ENCODE data around the gene SUV39H2. TPM values are rescaled to one million over a fixed set of nuclear protein-coding genes. Genes with fewer than 3 reads are reported as not detected.

Gene SUV39H2
- total RNA-seq, 1 experiment from 2014 or later: 6.4 TPM

DNA sequence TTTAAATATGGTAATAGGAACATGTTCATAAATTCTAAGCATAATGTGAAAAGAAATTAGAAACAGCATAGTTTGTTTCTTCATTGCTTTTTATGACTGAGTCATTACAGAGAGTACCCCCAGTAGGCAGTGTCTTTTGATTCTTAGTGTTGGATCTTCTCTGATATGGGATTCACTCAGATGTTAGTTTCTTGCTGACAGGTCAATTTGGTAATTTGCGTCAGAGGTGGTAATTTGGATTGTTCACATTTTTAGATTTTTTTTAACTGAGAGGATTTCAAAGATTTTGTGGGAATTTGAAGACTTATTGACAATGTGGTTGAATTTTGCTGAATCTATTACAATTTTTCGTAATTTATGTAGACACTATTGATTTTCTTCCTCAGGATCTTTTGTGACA lies 38.5 kb upstream of the SUV39H2 start:
- no peaks in the 10 kb centered on the region for H3K27me3 ChIP-seq (ENCODE audit: low read length)
- no peak overlapping the region for H3K9ac ChIP-seq (ENCODE audit: low read length)
- H3K36me3 ChIP-seq (ENCODE audit: low read depth, low read length): peaks cover 14% of the 10 kb centered on the region; the same call in 1 of the 2 replicates
- H3K79me2 ChIP-seq (ENCODE audit: low read length): peaks cover 32% of the 10 kb centered on the region
- no peaks in the 10 kb centered on the region for H3K9me2 ChIP-seq (replicated peaks; ENCODE audit: low read length)
- intact Hi-C loops (cut with micrococcal nuclease): no loop called here
- H2AFZ ChIP-seq (ENCODE audit: low read length): no peak overlapping the region
- DNase-seq (no peak), ATAC-seq (no peak)
- H4K20me1 ChIP-seq (ENCODE audit: low read length): peaks cover 3% of the 10 kb centered on the region; the same call in 1 of the 2 replicates
- H3K4me1 ChIP-seq (ENCODE audit: insufficient read depth, low read length): peaks cover 6% of the 10 kb centered on the region; the same call in 1 of the 2 replicates
- no peak overlapping the region for H3K4me2 ChIP-seq (ENCODE audit: low read length)
- POLR2A ChIA-PET (ENCODE audit: unreplicated experiment): no interaction called here
- H3K4me3 ChIP-seq (ENCODE audit: low read length): no peak overlapping the region
- CTCF ChIA-PET: no interaction called here
- H3F3A ChIP-seq (ENCODE audit: low read length, unreplicated experiment): no peaks in the 10 kb centered on the region
- TF ChIP-seq, protein P1, sequence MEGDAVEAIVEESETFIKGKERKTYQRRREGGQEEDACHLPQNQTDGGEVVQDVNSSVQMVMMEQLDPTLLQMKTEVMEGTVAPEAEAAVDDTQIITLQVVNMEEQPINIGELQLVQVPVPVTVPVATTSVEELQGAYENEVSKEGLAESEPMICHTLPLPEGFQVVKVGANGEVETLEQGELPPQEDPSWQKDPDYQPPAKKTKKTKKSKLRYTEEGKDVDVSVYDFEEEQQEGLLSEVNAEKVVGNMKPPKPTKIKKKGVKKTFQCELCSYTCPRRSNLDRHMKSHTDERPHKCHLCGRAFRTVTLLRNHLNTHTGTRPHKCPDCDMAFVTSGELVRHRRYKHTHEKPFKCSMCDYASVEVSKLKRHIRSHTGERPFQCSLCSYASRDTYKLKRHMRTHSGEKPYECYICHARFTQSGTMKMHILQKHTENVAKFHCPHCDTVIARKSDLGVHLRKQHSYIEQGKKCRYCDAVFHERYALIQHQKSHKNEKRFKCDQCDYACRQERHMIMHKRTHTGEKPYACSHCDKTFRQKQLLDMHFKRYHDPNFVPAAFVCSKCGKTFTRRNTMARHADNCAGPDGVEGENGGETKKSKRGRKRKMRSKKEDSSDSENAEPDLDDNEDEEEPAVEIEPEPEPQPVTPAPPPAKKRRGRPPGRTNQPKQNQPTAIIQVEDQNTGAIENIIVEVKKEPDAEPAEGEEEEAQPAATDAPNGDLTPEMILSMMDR (conservative IDR thresholded peaks at IDR 0.05; ENCODE audit: low read depth, low read length): no peak
- TF ChIP-seq EZH2 (IDR thresholded peaks at IDR 0.05; ENCODE audit: low read length, unreplicated experiment): no peak
- TF ChIP-seq EZH2phosphoT487 (IDR thresholded peaks at IDR 0.05; ENCODE audit: borderline replicate concordance, low read length): no peak
- no peaks in the 10 kb centered on the region for H3K9me3 ChIP-seq (ENCODE audit: low read length)
- H3K27ac ChIP-seq (ENCODE audit: low read length): no peak overlapping the region
- no TSS peak for BruUV-seq (replicated peaks)

DNA sequence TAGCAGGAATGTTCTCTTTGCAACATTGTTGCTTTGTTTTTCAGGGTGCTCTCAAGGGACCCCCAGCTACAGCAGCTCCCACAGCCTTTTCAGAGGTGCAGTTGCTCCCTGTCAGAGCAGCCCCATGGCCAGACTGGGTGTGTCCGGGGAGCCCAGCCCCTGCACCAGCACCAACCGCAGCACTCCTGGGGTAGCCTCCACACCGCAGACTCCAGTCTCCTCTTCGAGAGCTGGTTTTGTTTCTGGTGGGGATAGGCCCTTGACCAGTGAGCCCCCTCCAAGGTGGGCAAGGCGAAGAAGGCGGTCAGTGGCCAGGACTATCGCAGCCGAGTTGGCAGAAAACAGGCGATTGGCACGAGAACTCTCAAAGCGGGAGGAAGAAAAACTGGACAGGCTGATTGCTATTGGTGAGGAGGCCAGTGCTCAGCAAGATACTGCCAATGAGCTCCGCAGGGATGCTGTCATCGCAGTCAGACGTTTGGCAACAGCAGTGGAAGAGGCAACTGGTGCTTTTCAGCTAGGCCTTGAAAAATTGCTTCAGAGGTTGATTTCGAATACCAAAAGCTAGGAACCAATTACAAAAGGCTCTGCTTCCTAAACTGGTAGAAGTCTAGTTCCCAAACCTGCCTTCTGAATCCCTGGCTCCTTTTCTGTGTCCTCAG lies 35.2 kb upstream of the SUV39H2 start:
- intact Hi-C loops (cut with micrococcal nuclease): no loop called here
- Histone ChIP-seq H3K27ac (ENCODE audit: low read length) (no peak overlapping the region), H3K4me3 (ENCODE audit: low read length) (no peak overlapping the region), H3K36me3 (ENCODE audit: low read depth, low read length) (peaks cover 14% of the 10 kb centered on the region; the same call in 1 of the 2 replicates), H4K20me1 (ENCODE audit: low read length) (peaks cover 3% of the 10 kb centered on the region; the same call in 1 of the 2 replicates), H3K27me3 (ENCODE audit: low read length) (no peaks in the 10 kb centered on the region), H3F3A (ENCODE audit: low read length, unreplicated experiment) (no peaks in the 10 kb centered on the region), H3K9me2 (replicated peaks; ENCODE audit: low read length) (no peaks in the 10 kb centered on the region), H3K9me3 (ENCODE audit: low read length) (no peaks in the 10 kb centered on the region), H2AFZ (ENCODE audit: low read length) (no peak overlapping the region), H3K4me2 (ENCODE audit: low read length) (no peak overlapping the region), H3K79me2 (ENCODE audit: low read length) (peaks cover 29% of the 10 kb centered on the region), H3K9ac (ENCODE audit: low read length) (no peak overlapping the region), H3K4me1 (ENCODE audit: insufficient read depth, low read length) (no peaks in the 10 kb centered on the region)
- ATAC-seq (no peak), DNase-seq (no peak)
- ChIA-PET CTCF (no interaction called here), POLR2A (ENCODE audit: unreplicated experiment) (no interaction called here)
- no TSS peak for BruUV-seq (replicated peaks)
- TF ChIP-seq, protein P1 (conservative IDR thresholded peaks at IDR 0.05; ENCODE audit: low read depth, low read length): no peak

- POLR2A ChIA-PET (ENCODE audit: unreplicated experiment): no interaction called here
- TF ChIP-seq EZH2 (IDR thresholded peaks at IDR 0.05; ENCODE audit: low read length, unreplicated experiment) (no peak), EZH2phosphoT487 (IDR thresholded peaks at IDR 0.05; ENCODE audit: borderline replicate concordance, low read length) (no peak)
- TF ChIP-seq, protein P1 (conservative IDR thresholded peaks at IDR 0.05; ENCODE audit: low read depth, low read length): no peak
- CTCF ChIA-PET: no interaction called here
- Histone ChIP-seq H3K36me3 (ENCODE audit: low read depth, low read length) (peaks cover 18% of the 10 kb centered on the region; the same call in 1 of the 2 replicates), H3K79me2 (ENCODE audit: low read length) (peaks cover 14% of the 10 kb centered on the region), H3K9me2 (replicated peaks; ENCODE audit: low read length) (no peaks in the 10 kb centered on the region), H3K4me1 (ENCODE audit: insufficient read depth, low read length) (no peaks in the 10 kb centered on the region), H3K9ac (ENCODE audit: low read length) (no peak overlapping the region), H3K4me3 (ENCODE audit: low read length) (no peak overlapping the region), H3K27ac (ENCODE audit: low read length) (no peak overlapping the region), H3K4me2 (ENCODE audit: low read length) (no peak overlapping the region), H3K9me3 (ENCODE audit: low read length) (no peaks in the 10 kb centered on the region), H4K20me1 (ENCODE audit: low read length) (no peaks in the 10 kb centered on the region), H3K27me3 (ENCODE audit: low read length) (no peaks in the 10 kb centered on the region), H3F3A (ENCODE audit: low read length, unreplicated experiment) (no peaks in the 10 kb centered on the region), H2AFZ (ENCODE audit: low read length) (no peak overlapping the region)
- BruUV-seq (replicated peaks): no TSS peak
- no peak for ATAC-seq
- no peak for DNase-seq
- intact Hi-C loops (cut with micrococcal nuclease): no loop called here
Observed at GRCh38 chr10:14844948-14845347, 33.7 kb upstream of the SUV39H2 start.

Data from PC-3 (cell line).